Measurements from ENCODE around the gene ZNF467. TPM values are rescaled to one million over a fixed set of nuclear protein-coding genes. Genes with fewer than 3 reads are reported as not detected.

Gene ZNF467
- total RNA-seq, 2 donors from 2014 or later: 0.42 TPM; not detected in 1

GRCh38 chr7:149763563-149764240 is 9.7 kb downstream of the ZNF467 start:
- Mint-ChIP-seq H3K27ac (no peak overlapping the region), H3K9me3 (no peaks in the 10 kb centered on the region), H3K27me3 (no peaks in the 10 kb centered on the region), H3K4me1 (peaks cover 6% of the 10 kb centered on the region), H3K4me3 (no peak overlapping the region), H3K36me3 (ENCODE audit: low read depth) (no peaks in the 10 kb centered on the region)
- ATAC-seq (replicated peaks): no peak

GRCh38 chr7:149762610-149763009 is 10.8 kb downstream of the ZNF467 start:
- Mint-ChIP-seq H3K9me3 (no peaks in the 10 kb centered on the region), H3K4me3 (no peak overlapping the region), H3K4me1 (peaks cover 6% of the 10 kb centered on the region), H3K27me3 (no peaks in the 10 kb centered on the region), H3K36me3 (ENCODE audit: low read depth) (no peaks in the 10 kb centered on the region), H3K27ac (no peak overlapping the region)
- ATAC-seq (replicated peaks): no peak

- Mint-ChIP-seq H3K27me3 (no peaks in the 10 kb centered on the region), H3K9me3 (no peaks in the 10 kb centered on the region), H3K4me3 (no peak overlapping the region), H3K27ac (no peak overlapping the region), H3K4me1 (peaks cover 6% of the 10 kb centered on the region), H3K36me3 (ENCODE audit: low read depth) (no peaks in the 10 kb centered on the region)
- ATAC-seq (replicated peaks): no peak
Observed at GRCh38 chr7:149762089-149762488, 11.3 kb downstream of the ZNF467 start.

- Mint-ChIP-seq H3K27ac (no peak overlapping the region), H3K27me3 (no peaks in the 10 kb centered on the region), H3K36me3 (ENCODE audit: low read depth) (no peaks in the 10 kb centered on the region), H3K4me3 (no peak overlapping the region), H3K9me3 (no peaks in the 10 kb centered on the region), H3K4me1 (peaks cover 3% of the 10 kb centered on the region)
- no peak for ATAC-seq (replicated peaks)
Observed at GRCh38 chr7:149761307-149761706, 12.1 kb downstream of the ZNF467 start.

GRCh38 chr7:149760538-149760937 is 12.8 kb downstream of the ZNF467 start:
- no peak overlapping the region for H3K4me3 Mint-ChIP-seq
- H3K4me1 Mint-ChIP-seq: no peaks in the 10 kb centered on the region
- H3K9me3 Mint-ChIP-seq: no peaks in the 10 kb centered on the region
- no peak for ATAC-seq (replicated peaks)
- H3K36me3 Mint-ChIP-seq (ENCODE audit: low read depth): no peaks in the 10 kb centered on the region
- no peaks in the 10 kb centered on the region for H3K27me3 Mint-ChIP-seq
- H3K27ac Mint-ChIP-seq: no peak overlapping the region

- H3K36me3 Mint-ChIP-seq (ENCODE audit: low read depth): no peaks in the 10 kb centered on the region
Observed at GRCh38 chr7:149759093-149759860, 14.1 kb downstream of the ZNF467 start.

GRCh38 chr7:149753375-149754233 is 19.8 kb downstream of the ZNF467 start:
- Mint-ChIP-seq H3K9me3 (no peaks in the 10 kb centered on the region), H3K27me3 (no peaks in the 10 kb centered on the region), H3K36me3 (ENCODE audit: low read depth) (no peaks in the 10 kb centered on the region), H3K4me1 (no peaks in the 10 kb centered on the region), H3K4me3 (no peak overlapping the region), H3K27ac (no peak overlapping the region)
- ATAC-seq (replicated peaks): no peak

More at GRCh38 chr7:149759093-149759860, 14.1 kb downstream of the ZNF467 start:
- no peak for ATAC-seq (replicated peaks)
- Mint-ChIP-seq H3K27ac (no peak overlapping the region), H3K9me3 (no peaks in the 10 kb centered on the region), H3K4me1 (no peaks in the 10 kb centered on the region), H3K27me3 (no peaks in the 10 kb centered on the region), H3K4me3 (no peak overlapping the region)

- no peak for ATAC-seq (replicated peaks)
- H3K4me3 Mint-ChIP-seq: no peak overlapping the region
- H3K4me1 Mint-ChIP-seq: no peaks in the 10 kb centered on the region
- no peaks in the 10 kb centered on the region for H3K36me3 Mint-ChIP-seq (ENCODE audit: low read depth)
- H3K27me3 Mint-ChIP-seq: no peaks in the 10 kb centered on the region
- no peaks in the 10 kb centered on the region for H3K9me3 Mint-ChIP-seq
- H3K27ac Mint-ChIP-seq: no peak overlapping the region
Observed at GRCh38 chr7:149752646-149753045, 20.7 kb downstream of the ZNF467 start.

GRCh38 chr7:149751043-149751775 is 22.2 kb downstream of the ZNF467 start:
- Mint-ChIP-seq H3K9me3 (no peaks in the 10 kb centered on the region), H3K27me3 (no peaks in the 10 kb centered on the region), H3K4me3 (no peak overlapping the region), H3K27ac (no peak overlapping the region), H3K36me3 (ENCODE audit: low read depth) (no peaks in the 10 kb centered on the region), H3K4me1 (no peaks in the 10 kb centered on the region)
- ATAC-seq (replicated peaks): no peak

- no peaks in the 10 kb centered on the region for H3K27me3 Mint-ChIP-seq
- H3K4me3 Mint-ChIP-seq: no peak overlapping the region
- H3K36me3 Mint-ChIP-seq (ENCODE audit: low read depth): no peaks in the 10 kb centered on the region
- ATAC-seq (replicated peaks): no peak
- no peaks in the 10 kb centered on the region for H3K4me1 Mint-ChIP-seq
- no peaks in the 10 kb centered on the region for H3K9me3 Mint-ChIP-seq
- H3K27ac Mint-ChIP-seq: no peak overlapping the region
Observed at GRCh38 chr7:149750122-149750845, 23.1 kb downstream of the ZNF467 start.

- no peaks in the 10 kb centered on the region for H3K36me3 Mint-ChIP-seq (ENCODE audit: low read depth)
- no peak overlapping the region for H3K4me3 Mint-ChIP-seq
- ATAC-seq (replicated peaks): no peak
- no peaks in the 10 kb centered on the region for H3K4me1 Mint-ChIP-seq
- H3K9me3 Mint-ChIP-seq: no peaks in the 10 kb centered on the region
- no peak overlapping the region for H3K27ac Mint-ChIP-seq
- H3K27me3 Mint-ChIP-seq: no peaks in the 10 kb centered on the region
Observed at GRCh38 chr7:149748076-149748874, 25.1 kb downstream of the ZNF467 start.

GRCh38 chr7:149743476-149744255 is 29.7 kb downstream of the ZNF467 start:
- Mint-ChIP-seq H3K27me3 (peaks cover 6% of the 10 kb centered on the region), H3K4me1 (peaks cover 5% of the 10 kb centered on the region), H3K4me3 (no peak overlapping the region), H3K36me3 (ENCODE audit: low read depth) (no peaks in the 10 kb centered on the region), H3K9me3 (no peaks in the 10 kb centered on the region), H3K27ac (no peak overlapping the region)
- ATAC-seq (replicated peaks): no peak

Measured in activated T-helper 17 cell treated with anti-CD3 and anti-CD28 coated beads, Interleukin-2, amount 50 U/mL, for 72 hours (primary cell).